ENCODE results near the gene MYH14.
"Not testable (repeated sequence)": the region's sequence is repeated elsewhere in the genome, so short reads cannot be mapped to it uniquely, and the experiment has no call there.

MYH14 gene

GRCh38 chr19:50322931-50323781 is 119.7 kb downstream of the MYH14 start:
- DNase-seq: no peak

DNA sequence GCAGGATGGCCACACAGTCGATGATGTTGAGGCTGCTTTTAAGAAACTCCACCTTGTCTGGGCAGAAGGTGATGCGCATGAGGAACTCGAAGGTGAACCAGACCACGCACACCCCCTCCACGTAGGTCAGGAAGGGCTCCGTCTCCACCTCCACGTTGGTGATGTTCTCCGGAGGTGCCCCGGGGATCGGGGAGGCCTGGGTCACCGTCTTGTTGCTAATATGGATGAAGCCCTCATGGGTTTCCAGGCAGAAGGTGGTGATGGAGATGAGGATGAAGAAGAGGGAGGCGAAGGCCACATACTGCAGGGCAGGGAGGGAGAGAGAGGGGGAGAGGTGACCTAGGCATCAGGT is 120.3 kb downstream of the MYH14 start:
- no peak for DNase-seq

DNA sequence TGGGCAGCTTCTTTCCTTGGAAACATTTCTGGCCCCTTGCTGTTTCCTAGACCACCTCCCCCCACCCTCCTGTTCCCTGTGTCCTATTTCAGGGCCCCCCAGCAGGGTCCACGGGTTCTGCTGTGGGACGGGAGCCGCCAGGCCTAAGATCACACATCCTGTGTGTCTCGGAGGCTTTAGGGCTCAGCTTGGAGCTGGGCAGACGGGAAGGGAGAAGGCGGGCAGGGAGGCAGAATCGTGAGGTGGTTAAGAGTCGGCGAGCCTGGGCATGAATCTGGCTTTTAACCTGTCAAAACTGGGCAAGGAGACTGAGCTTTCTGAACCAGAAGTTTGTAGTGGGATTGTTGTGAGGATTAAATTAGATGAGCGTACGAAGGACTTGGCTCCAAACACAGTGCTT is 120.9 kb downstream of the MYH14 start:
- DNase-seq: no peak

DNA sequence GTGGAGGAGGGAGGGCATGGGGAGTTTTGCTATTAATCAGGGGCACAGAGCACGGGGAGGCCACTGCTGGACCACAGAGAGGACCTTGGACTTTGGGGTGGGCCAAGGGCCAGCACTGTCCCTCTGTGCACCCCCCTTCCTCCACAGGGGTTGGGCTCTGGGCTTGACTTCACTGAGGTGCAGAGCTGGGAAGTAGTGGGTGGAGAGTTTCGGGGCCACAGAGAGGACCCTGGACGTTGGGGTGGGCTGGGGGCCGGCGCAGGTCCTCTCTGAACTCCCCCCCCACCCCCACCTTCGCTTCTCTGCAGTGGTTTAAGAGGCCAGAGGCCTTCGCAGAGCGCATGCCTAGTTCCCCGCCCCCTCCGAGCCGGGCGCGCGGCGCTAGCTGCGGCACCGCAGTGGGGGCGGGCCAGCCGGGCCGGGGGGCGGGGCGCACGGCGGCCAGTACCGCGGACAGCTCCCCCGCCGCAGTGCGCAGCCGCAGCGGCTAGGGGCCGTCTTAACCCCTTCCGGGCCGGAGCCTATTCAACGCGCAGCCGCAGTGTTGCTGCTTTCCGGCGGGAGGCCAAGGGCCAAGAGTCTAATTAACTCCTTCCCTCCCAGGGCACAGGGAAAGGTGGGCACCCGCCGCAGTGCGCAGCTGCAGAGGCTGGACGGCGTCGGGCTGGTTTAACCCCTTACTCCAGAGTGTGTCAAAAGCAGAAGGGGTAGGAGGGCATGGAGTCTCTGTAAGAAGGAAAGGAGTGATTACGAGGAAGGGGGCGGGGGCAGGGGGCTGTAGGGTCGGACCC is 122.1 kb downstream of the MYH14 start:
- peak; percentile 91 for DNase-seq

- DNase-seq: no peak
Observed at GRCh38 chr19:50326101-50326664, 122.8 kb downstream of the MYH14 start.

GRCh38 chr19:50327013-50327412 is 123.6 kb downstream of the MYH14 start:
- DNase-seq: no peak

- peak; percentile 50 for DNase-seq
Observed at GRCh38 chr19:50327461-50328223, 124.2 kb downstream of the MYH14 start.

GRCh38 chr19:50328224-50328872 is 124.9 kb downstream of the MYH14 start:
- DNase-seq: no peak

DNA sequence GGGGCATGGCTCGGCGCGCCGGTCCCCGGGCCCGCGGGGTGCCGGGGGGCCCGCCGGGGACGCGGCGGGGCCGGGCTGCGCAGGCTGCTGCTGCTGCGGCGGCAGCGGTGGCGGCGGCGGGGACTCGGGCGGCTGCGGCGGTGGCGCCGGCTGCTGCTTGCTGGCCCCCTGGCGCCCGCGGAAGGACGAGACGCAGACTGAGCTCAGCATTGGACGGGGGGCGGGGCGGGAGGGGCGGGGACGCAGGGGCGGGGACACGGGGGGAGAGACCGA is 125.4 kb downstream of the MYH14 start:
- no peak for DNase-seq

- DNase-seq: peak; percentile 98
Observed at GRCh38 chr19:50329146-50329925, 125.9 kb downstream of the MYH14 start, which contains the start of gene KCNC3. TSS of gene KCNC3 (minus strand) at chr19:50329377. CDS start at chr19:50329082, 295 bp downstream.

DNA sequence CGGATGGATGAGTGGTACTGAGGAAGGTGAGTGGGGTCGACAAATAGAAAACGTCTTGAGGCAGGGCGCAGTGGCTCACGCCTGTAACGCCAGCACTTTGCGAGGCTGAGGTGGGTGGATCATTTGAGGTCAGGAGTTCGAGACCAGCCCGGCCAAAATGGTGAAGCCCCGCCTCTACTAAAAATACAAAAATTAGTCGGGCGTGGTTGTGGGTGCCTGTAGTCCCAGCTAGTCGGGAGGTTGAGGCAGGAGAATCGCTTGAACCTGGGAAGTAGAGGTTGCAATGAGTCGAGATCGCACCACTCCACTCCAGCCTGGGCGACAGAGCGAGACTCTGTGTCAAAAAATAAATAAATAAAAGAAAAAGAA is 126.5 kb downstream of the MYH14 start:
- DNase-seq: not testable (repeated sequence)

DNA sequence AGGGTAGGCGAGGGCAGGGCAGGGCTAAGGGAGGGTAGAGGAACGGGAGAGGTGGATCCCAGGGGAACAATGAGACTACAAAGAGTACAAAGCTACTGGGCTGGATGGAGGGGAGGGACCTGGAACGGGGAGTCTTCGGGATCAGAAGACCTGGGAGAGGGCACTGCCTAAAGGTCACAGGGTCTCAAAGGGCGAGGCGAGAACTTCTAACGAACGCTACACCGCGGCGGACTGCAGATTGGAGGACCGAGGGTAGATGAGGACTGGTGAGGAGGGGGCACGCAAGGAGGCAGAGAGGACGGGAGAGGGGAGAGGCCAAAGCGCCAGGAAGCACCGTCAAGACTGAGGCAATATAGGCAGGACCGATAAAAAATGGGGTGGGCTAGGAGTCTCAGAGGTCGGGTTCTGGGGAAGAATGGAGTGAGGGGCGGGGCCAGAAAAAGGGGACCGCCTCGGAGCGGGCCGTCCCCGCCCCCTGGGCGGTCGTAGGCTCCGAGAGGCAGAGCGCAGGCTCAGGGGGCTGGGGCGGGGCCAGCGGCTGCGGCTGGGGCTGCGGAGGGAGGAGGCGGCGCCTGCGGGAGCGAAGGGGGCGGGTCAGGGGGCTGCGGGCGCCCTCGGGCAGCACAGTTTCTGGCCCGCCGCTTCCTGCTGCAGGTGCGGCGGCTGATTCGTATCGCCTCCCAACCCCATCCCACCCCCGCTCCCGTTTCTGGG is 127.1 kb downstream of the MYH14 start:
- DNase-seq: peak; percentile 94

- DNase-seq: no peak
Observed at GRCh38 chr19:50331221-50331993, 128.0 kb downstream of the MYH14 start.

- no peak for DNase-seq
Observed at GRCh38 chr19:50331994-50332243, 128.5 kb downstream of the MYH14 start.

DNA sequence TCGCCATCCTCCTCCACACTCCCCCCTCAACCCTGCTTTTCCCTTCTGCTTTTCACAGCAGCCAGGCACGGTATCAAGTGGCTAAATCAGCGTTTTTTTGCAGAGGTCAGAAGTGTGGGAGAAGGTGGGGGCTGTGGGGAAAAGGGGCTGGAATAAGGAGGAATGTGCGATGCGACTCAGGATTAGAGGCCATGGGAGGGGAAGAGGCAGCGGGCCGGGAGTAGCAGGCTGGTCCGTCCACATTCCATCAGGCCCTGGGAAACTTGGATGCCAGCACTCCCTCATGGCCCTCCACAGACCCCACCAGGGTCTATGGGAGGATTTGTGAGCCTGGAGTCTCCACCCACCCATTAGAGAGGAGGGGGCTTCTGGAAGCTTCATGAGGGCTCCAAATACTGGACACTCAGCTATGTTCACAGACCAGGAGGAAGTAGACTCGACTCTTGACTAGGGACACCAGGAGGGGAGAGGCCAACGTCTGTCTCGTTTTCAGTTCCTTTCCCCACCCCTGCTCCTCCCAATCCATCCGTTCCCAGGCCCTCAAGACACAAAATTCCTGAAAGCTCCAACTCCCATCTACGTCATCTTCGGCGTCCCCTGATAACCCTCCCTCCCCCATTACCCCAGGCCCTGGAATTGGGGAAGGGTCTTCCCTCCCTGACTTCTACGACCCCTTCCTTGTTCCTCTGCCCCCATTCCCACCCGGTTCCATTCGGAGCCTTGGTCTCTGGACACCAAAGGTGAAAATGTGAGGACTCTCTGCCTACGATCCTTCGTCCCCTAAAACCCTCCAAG is 129.0 kb downstream of the MYH14 start:
- no peak for DNase-seq

DNA sequence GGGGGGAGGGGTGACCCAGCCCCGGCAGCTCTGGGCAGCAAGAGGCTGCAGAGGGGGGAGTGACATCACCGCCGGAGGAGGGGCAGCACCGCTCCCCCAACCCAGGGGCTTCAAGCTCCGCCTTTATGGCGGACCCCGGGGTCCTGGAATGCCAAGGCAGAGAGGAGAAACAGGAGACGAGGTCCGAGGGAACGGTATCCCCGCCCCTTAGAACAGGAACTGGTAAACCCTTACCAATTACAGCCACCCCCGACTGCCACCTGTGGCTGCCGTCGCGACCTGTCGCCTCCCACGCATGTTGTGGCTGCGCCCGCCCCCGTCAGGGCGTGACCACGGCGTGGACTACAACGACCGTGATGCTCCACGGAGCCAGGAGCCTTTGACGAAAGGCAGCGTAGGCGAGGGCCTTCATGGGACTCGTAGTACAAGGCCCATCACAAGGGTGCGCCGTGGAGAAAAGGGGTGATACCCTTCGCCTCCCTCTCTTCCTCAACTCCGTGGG is 129.9 kb downstream of the MYH14 start:
- DNase-seq: peak; percentile 98

GRCh38 chr19:50333737-50334617 is 130.6 kb downstream of the MYH14 start:
- DNase-seq: peak; percentile 95

DNA sequence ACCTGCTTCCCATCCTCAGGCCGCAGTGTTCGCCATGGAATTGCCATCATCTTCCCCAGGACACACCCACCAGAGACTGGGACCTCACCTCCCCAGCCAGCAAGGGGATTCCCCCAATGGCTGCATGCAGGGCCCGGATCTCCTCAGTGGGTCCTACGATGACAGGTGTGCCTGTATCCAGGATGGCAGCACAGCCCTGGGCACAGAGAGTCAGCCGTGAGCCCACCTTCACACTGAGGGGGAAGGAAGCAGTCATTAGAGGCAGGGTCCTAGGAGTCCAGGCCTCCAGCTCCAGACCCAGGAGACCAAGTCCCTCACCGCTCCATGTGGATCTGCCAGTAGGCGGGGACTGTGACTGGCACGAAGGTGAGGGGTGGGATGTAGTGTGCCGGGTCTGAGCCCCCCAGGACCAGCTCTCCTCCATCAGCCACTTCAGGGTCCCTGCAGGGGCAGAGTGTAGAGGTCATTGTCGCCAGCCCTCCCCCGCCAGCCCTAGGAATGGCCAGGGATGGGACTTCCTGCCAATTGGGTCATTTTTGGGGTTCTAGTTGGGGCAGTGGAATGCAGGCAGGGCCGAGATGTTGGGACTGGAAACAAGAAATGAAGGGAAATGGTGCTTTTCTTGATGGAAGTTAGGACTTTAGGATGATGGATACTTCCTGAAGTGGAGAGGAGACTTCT is 131.5 kb downstream of the MYH14 start:
- no peak for DNase-seq

All from activated effector memory CD4-positive, alpha-beta T cell treated with anti-CD3 and anti-CD28 coated beads, Interleukin-2, amount 50 U/mL, for 16 hours (primary cell).